Esophagus muscularis mucosa (tissue), 4 donors: ENCODE measurements around the gene TTLL5.

Experiments
- EP300 ChIP-seq: sonication (generic); formaldehyde crosslinking; IDR thresholded peaks from one replicate; pipeline ENCODE4 v1.6.1; 2017; ENCODE audit warnings: antibody characterized with exemption
- POLR2A ChIP-seq: fragments of 450-650 bp; IDR thresholded peaks from one replicate; pipeline ENCODE4 v1.6.1; 2017; ENCODE audit warnings: antibody characterized with exemption, moderate library complexity, mild to moderate bottlenecking, low read depth
- POLR2AphosphoS5 ChIP-seq, 2 donors: sonication (generic); formaldehyde crosslinking; IDR thresholded peaks; one replicate each; pipeline ENCODE4 v1.6.1; 2017; ENCODE audit warnings: antibody characterized with exemption in 2 of 2
- TF ChIP-seq, protein P1 (sequence below), 3 experiments: fragments of 200-600 bp in 2 of 3; fragments of 450-650 bp in 1 of 3; sonication (generic) in 2 of 3; IDR thresholded peaks; one replicate each; pipeline ENCODE4 v1.5.1; 2017 to 2019; ENCODE audit warnings: antibody characterized with exemption in 3 of 3, mild to moderate bottlenecking in 2 of 3, moderate library complexity in 1 of 3

GRCh38 chr14:75771595-75771994 is 110.5 kb downstream of the TTLL5 start:
- TF ChIP-seq POLR2A (no peak), POLR2AphosphoS5 (IDR thresholded peaks at IDR 0.05) (no peak), EP300 (no peak)
- TF ChIP-seq, protein P1, sequence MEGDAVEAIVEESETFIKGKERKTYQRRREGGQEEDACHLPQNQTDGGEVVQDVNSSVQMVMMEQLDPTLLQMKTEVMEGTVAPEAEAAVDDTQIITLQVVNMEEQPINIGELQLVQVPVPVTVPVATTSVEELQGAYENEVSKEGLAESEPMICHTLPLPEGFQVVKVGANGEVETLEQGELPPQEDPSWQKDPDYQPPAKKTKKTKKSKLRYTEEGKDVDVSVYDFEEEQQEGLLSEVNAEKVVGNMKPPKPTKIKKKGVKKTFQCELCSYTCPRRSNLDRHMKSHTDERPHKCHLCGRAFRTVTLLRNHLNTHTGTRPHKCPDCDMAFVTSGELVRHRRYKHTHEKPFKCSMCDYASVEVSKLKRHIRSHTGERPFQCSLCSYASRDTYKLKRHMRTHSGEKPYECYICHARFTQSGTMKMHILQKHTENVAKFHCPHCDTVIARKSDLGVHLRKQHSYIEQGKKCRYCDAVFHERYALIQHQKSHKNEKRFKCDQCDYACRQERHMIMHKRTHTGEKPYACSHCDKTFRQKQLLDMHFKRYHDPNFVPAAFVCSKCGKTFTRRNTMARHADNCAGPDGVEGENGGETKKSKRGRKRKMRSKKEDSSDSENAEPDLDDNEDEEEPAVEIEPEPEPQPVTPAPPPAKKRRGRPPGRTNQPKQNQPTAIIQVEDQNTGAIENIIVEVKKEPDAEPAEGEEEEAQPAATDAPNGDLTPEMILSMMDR (IDR thresholded peaks at IDR 0.05) = no peak
